ENCODE results near the gene LCAT.

LCAT gene

GRCh38 chr16:67932462-67932840 lies 11.5 kb downstream of the LCAT start:
- TF ChIP-seq CTCF (IDR thresholded peaks at IDR 0.05; ENCODE audit: extremely low read depth, insufficient read depth, missing control alignments), result no peak

GRCh38 chr16:67931712-67932461 lies 12.0 kb downstream of the LCAT start, which contains the start of gene CTRL:
Gene CTRL, minus strand, starts transcription at chr16:67931862. Its CDS starts 10 bp downstream, at chr16:67931852.
- no peak for TF ChIP-seq CTCF (IDR thresholded peaks at IDR 0.05; ENCODE audit: extremely low read depth, insufficient read depth, missing control alignments)
- no peak for DNase-seq (ENCODE audit: low spot score)
- in situ Hi-C loops (cut with MboI; ENCODE audit: low pct_unique_long_range_greater_than_20kb, low sequenced_read_pairs, unreplicated experiment), result no loop called here

More at GRCh38 chr16:67932462-67932840, 11.5 kb downstream of the LCAT start:
- in situ Hi-C loops (cut with MboI; ENCODE audit: low pct_unique_long_range_greater_than_20kb, low sequenced_read_pairs, unreplicated experiment), result no loop called here
- DNase-seq (ENCODE audit: low spot score), result no peak

DNA sequence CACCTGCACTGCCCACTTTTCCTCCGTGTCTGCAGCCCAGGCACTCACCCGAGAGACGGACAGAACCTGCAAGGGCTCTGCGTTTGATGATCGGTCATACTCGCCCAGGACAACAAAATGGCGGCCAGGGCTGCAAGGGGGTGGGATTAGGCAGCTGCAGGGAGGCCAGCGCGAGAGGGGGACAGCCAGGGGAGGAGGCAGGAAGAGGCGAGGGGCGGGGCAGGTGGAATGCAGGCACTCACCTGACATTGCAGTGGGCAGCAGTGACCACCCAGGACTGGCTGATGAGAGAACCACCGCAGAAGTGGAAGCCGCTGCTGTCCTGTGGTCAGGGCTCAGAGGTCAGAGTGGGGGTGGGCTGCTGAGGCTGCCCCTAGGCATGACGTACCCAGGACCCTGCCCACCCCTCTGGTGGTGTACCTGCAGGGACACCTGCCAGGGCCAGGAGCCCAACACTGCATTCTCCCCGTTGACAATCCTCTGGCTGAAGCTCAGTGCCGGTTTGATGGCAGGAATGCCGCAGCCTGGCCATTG lies 13.2 kb downstream of the LCAT start:
- no peak for TF ChIP-seq CTCF (IDR thresholded peaks at IDR 0.05; ENCODE audit: extremely low read depth, insufficient read depth, missing control alignments)
- in situ Hi-C loops (cut with MboI; ENCODE audit: low pct_unique_long_range_greater_than_20kb, low sequenced_read_pairs, unreplicated experiment), result no loop called here

GRCh38 chr16:67930191-67930590 lies 13.7 kb downstream of the LCAT start:
- in situ Hi-C loops (cut with MboI; ENCODE audit: low pct_unique_long_range_greater_than_20kb, low sequenced_read_pairs, unreplicated experiment), result no loop called here
- TF ChIP-seq CTCF (IDR thresholded peaks at IDR 0.05; ENCODE audit: extremely low read depth, insufficient read depth, missing control alignments), result no peak
- DNase-seq (ENCODE audit: low spot score), result no peak

More for the DNA sequence above, 13.2 kb downstream of the LCAT start:
- no peak for DNase-seq (ENCODE audit: low spot score)

DNA sequence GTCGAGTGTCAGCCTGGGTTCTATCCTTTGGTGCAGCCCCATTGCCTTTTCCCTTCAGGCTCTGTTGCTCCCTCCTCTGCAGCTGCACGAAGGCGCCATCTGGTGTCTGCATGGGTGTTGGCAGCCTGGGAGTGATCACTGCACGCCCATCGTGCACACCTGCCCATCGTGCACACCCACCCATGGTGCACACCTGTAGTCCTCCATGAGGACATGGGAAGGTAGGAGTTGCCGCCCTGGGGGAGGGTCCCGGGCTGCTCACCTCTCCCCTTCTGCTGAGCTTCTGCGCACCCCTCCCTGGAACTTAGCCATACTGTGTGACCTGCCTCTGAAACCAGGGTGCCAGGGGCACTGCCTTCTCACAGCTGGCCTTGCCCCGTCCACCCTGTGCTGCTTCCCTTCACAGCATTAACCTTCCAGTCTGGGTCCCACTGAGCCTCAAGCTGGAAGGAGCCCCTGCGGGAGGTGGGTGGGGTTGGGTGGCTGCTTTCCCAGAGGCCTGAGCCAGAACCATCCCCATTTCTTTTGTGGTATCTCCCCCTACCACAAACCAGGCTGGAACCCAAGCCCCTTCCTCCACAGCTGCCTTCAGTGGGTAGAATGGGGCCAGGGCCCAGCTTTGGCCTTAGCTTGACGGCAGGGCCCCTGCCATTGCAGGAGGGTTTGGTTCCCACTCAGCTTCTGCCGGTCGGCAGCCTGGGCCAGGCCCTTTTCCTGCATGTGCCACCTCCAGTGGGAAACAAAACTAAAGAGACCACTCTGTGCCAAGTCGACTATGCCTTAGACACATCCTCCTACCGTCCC lies 15.2 kb downstream of the LCAT start:
- in situ Hi-C loops (cut with MboI; ENCODE audit: low pct_unique_long_range_greater_than_20kb, low sequenced_read_pairs, unreplicated experiment), result loop anchor here (10.0 kb wide), 1 partner anchor 244 kb away; no protein-coding TSS in a partner anchor

More for the DNA sequence above, 15.2 kb downstream of the LCAT start:
- DNase-seq (ENCODE audit: low spot score), result peak; percentile 88
- TF ChIP-seq CTCF (IDR thresholded peaks at IDR 0.05; ENCODE audit: extremely low read depth, insufficient read depth, missing control alignments), result peak; percentile 90
